ENCODE measurements around the gene ARFGAP3.
"Not testable (repeated sequence)": the region's sequence is repeated elsewhere in the genome, so short reads cannot be mapped to it uniquely, and the experiment has no call there.

ARFGAP3 gene

DNA sequence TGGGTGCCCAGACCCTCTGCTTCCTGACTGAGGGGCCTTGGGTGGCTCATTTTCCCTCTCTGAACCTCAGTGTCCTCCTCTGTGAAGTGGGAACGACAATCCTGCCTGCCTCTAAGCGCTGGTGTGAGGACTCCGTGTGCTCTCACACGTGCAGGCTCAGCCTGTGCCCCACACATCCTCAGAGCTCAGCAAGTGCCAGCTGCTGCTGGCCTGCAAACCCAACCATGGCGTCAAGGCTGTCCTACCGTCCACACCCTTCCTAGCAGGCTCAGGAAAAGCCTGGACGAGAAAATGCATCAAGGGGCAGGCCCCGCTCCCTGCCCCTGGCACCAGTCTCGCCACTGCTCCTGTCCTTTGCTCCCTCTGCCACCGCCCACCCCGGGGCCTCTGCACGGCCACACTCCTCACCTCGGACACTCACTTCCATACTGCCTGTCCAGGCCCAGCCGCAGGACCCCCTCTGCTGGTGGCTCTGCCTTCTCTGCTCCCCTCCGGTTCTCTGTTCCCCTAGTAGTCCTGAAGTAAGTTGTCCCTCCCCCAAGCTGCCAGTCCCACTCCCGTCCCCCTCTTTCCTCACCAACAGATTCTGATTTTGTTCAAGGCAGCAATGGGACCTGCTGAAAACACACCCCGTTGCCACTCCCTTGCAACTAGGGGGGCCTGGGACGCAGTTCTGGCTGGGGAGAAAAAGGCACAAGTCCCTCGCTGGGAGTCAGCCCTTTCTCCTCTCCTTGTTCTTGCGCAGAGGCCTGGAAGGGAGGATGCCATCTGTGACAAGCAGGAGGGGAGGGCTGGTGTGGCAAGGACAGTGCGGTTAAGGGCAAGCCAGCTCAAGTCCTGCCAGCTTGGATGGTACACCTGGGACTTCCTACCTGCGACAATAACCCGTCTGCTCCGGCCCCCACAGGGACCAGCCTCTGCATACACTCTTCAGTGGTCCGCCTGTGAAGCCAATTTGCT, 62.2 kb downstream of the ARFGAP3 start:
- peaks cover 5% of the 10 kb centered on the region for H3K4me1 Mint-ChIP-seq (ENCODE audit: low read depth)
- H3K9me3 Mint-ChIP-seq: no peaks in the 10 kb centered on the region
- peaks cover 70% of the 10 kb centered on the region for H3K36me3 Mint-ChIP-seq (ENCODE audit: low read depth)
- H3K27ac Mint-ChIP-seq: no peak overlapping the region
- no peak overlapping the region for H3K4me3 Mint-ChIP-seq
- intact Hi-C loops (cut with micrococcal nuclease): no loop called here
- H3K27me3 Mint-ChIP-seq: no peaks in the 10 kb centered on the region

DNA sequence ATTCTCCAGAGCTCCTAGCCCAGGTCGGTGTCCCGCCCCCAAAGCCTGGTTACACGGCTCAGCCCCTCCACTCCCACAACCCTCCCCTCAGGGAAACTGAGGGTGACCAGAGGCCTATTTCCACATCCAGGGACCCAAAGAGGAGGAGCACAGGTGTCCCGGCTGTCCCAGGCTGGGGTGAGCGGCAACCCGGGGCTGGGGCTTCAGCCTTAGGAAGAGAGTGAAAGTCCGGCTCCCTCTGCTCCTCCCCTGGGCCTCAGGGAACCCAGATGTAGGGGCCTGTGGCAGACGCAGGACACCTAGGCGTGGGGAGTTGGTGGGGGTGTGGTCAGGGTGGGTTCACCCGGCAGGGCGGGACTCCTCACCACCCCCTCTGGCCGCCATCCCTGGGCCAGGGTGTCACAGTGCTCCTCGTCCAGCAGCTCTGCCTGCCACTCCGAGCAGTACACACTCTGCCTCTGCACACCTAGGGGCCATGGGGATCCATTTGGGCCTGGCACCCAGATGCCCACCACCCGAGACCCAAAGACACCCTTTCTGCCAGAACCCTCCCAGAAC, 63.1 kb downstream of the ARFGAP3 start:
- Mint-ChIP-seq H3K27ac (no peak overlapping the region), H3K27me3 (no peaks in the 10 kb centered on the region), H3K4me3 (no peak overlapping the region), H3K36me3 (ENCODE audit: low read depth) (peaks cover 61% of the 10 kb centered on the region), H3K4me1 (ENCODE audit: low read depth) (peaks cover 5% of the 10 kb centered on the region), H3K9me3 (no peaks in the 10 kb centered on the region)
- intact Hi-C loops (cut with micrococcal nuclease): no loop called here

DNA sequence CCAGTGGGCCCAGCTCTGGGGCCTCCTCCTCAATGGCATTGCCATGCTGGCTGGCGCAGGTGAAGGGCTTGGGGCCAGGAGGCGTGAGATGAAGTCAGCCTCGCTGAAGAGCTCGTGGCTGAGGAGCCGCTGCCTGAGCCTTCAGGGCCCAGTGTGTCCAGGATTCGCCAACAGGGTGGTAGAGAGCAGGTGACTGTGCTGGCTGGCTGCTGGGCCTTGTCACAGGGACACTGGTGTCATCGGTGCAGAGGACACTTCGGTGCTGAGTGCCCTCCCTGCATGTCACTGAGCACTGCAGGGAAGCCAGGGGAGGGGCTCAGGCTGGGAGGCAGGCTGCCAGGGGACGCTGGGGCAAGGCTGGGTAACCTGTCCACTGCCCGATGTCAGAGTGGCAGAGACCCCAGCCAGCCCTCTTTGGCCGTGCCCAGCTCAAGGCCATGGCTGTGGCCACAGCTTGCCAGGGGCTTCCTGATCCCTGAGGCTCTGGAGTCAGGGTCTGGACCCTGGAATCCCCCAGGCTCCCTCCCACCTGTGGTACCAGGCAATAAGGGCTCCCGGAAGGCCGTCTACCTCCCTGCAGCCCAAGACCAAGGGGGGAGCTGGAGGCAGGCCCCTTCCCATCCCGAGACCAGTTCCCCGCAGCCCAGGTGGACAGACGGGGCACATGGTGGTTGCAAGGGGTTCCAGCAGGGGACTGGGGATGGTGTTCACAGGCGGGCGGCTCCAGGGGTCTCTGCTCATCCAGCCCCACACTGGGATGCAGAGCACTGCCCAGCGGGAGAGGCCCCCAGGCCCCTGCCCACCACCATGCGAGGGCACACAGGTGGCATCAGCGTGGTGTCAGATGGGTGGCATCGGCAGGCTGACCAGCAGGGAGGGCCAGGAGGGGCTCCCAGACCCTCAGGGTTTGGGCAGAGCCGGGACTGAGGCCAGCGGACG, 63.9 kb downstream of the ARFGAP3 start:
- Mint-ChIP-seq H3K4me1 (ENCODE audit: low read depth) (peaks cover 5% of the 10 kb centered on the region), H3K36me3 (ENCODE audit: low read depth) (peaks cover 59% of the 10 kb centered on the region), H3K9me3 (no peaks in the 10 kb centered on the region), H3K27me3 (no peaks in the 10 kb centered on the region), H3K4me3 (no peak overlapping the region), H3K27ac (no peak overlapping the region)
- intact Hi-C loops (cut with micrococcal nuclease): no loop called here

DNA sequence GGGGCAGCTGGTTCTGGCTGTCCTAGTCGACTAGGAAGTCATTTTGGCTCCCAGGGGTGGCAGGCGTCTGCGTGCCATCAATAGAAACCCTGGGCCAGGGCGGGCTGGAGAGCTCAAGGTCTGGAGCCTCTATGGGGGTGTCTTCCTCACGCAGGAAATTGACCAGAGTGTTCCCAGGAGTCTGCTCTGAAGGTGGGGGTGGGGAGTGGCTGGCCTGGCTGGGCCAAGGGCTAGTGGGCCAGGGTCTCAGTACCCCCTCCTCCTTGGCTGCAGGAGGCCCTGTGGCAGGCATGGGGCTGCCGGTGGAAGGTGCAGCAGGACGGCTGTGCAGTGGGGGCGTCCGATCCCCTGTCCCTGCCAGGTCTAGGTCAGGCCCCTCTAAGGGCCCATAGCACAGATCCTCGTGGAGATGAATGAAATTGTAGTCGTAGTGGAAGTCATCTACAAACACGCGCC, 64.6 kb downstream of the ARFGAP3 start:
- H3K27ac Mint-ChIP-seq: no peak overlapping the region

DNA sequence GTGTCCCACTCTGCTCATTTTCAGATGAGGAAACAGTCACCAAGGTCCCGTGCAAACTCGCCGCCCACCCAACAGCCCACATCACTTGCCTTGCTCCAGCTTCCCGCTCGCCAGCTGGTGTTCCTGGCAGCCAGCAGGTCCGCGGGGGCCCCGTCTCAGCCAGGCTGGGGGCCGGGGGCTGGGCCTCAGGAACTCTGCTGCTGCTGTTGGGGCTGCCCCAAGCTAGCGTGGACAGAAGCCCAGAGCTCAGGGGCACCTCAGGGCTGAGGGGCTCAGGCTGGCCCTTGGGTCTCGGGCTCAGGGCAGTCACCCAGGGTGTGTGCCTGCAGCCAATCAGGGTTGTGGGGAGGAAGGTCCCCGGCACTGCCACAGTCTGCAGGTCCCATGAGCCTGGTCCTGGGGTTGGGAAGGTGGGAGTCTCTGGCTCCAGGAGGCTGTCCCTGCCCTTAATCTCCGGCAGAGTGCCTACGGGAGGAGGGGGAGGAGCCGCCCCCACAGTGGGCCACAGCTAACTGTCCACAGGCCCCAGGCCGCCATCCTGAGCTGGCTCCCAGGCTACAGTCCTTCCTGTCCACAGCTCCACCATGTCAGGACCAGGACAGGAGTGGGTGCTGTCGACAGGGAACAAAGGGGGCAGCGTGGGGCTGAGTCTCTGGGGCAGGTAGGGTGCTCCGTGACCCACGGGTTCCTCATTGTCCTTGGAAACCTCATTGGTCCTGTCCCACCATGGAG, 65.2 kb downstream of the ARFGAP3 start:
- no peaks in the 10 kb centered on the region for H3K4me1 Mint-ChIP-seq (ENCODE audit: low read depth)
- no peaks in the 10 kb centered on the region for H3K9me3 Mint-ChIP-seq
- no peak overlapping the region for H3K27ac Mint-ChIP-seq
- H3K4me3 Mint-ChIP-seq: no peak overlapping the region
- intact Hi-C loops (cut with micrococcal nuclease): no loop called here
- H3K27me3 Mint-ChIP-seq: no peaks in the 10 kb centered on the region
- peaks cover 46% of the 10 kb centered on the region for H3K36me3 Mint-ChIP-seq (ENCODE audit: low read depth)

More for the DNA sequence above, 64.6 kb downstream of the ARFGAP3 start:
- Mint-ChIP-seq H3K4me3 (no peak overlapping the region), H3K4me1 (ENCODE audit: low read depth) (peaks cover under 1% of the 10 kb centered on the region), H3K9me3 (no peaks in the 10 kb centered on the region), H3K36me3 (ENCODE audit: low read depth) (peaks cover 52% of the 10 kb centered on the region), H3K27me3 (no peaks in the 10 kb centered on the region)
- intact Hi-C loops (cut with micrococcal nuclease): no loop called here

DNA sequence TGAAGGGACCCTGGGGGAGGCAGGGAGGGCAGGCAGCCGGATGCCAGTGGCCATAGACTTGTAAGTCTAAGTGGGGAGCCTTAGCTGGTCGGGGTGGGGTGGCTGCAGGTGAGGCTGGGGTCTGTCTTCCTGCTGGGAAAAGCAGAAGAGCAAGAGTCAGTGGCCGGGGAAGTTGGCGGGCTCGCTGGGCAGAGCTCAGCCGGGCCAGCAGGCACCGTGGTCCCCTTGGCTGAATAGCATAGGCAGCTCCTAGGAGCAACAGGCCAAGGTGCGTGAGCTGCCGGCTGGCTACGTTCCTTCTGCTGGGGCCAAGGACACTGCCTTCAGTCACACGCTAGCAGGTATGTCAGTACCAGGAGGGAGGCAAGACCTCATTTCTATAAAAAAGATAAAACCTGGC, 68.6 kb downstream of the ARFGAP3 start:
- Mint-ChIP-seq H3K36me3 (ENCODE audit: low read depth) (peaks cover 12% of the 10 kb centered on the region), H3K27ac (no peak overlapping the region), H3K9me3 (no peaks in the 10 kb centered on the region), H3K4me1 (ENCODE audit: low read depth) (no peaks in the 10 kb centered on the region), H3K27me3 (peaks cover 1% of the 10 kb centered on the region), H3K4me3 (no peak overlapping the region)
- intact Hi-C loops (cut with micrococcal nuclease): no loop called here

DNA sequence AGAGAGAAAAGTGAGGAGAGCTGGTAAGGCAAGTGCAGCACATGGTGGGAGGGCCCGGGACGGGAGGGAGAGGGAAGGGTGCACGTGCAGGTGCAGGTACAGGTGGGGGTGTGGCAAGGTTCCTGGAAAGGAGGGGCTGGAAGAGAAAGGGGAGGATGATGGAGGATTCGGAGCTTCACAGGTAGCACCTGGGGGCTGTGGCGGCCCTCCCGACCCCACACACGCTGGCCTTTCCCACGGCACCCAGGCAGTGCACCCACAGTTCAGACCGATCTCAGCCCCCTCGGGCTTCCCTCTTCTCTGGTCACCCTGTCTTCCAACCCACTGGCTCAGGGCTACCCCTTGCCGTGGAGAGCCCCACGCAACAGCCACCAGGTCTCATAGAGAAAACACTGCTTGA, 69.1 kb downstream of the ARFGAP3 start:
- Mint-ChIP-seq H3K27ac (peak overlapping the region; percentile 21), H3K36me3 (ENCODE audit: low read depth) (peaks cover 7% of the 10 kb centered on the region)
- intact Hi-C loops (cut with micrococcal nuclease): no loop called here

DNA sequence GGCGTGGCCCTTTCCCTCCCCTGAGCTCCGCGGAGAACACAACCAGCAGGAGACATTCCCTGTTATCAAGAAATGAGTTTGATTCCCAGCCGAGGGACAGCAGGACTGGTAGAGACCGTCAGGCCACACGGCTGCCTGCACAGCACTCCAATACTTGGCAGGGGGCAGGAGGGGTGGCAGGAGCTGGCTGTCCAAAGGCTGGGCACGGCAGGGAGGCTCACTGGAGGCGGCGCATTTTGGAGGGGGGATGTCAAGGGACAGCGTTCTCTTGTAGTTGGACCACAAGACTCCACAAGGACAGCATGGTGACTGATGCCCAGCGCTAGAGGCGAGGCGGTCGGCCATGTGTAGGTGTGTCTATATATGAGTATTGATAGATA, 69.7 kb downstream of the ARFGAP3 start:
- H3K4me3 Mint-ChIP-seq: no peak overlapping the region
- peak overlapping the region; percentile 21 for H3K27ac Mint-ChIP-seq
- H3K4me1 Mint-ChIP-seq (ENCODE audit: low read depth): no peaks in the 10 kb centered on the region
- H3K9me3 Mint-ChIP-seq: no peaks in the 10 kb centered on the region
- peaks cover under 1% of the 10 kb centered on the region for H3K36me3 Mint-ChIP-seq (ENCODE audit: low read depth)
- intact Hi-C loops (cut with micrococcal nuclease): no loop called here
- peaks cover 1% of the 10 kb centered on the region for H3K27me3 Mint-ChIP-seq

More for the DNA sequence above, 69.1 kb downstream of the ARFGAP3 start:
- Mint-ChIP-seq H3K9me3 (no peaks in the 10 kb centered on the region), H3K4me1 (ENCODE audit: low read depth) (no peaks in the 10 kb centered on the region), H3K4me3 (no peak overlapping the region), H3K27me3 (peaks cover 1% of the 10 kb centered on the region)

DNA sequence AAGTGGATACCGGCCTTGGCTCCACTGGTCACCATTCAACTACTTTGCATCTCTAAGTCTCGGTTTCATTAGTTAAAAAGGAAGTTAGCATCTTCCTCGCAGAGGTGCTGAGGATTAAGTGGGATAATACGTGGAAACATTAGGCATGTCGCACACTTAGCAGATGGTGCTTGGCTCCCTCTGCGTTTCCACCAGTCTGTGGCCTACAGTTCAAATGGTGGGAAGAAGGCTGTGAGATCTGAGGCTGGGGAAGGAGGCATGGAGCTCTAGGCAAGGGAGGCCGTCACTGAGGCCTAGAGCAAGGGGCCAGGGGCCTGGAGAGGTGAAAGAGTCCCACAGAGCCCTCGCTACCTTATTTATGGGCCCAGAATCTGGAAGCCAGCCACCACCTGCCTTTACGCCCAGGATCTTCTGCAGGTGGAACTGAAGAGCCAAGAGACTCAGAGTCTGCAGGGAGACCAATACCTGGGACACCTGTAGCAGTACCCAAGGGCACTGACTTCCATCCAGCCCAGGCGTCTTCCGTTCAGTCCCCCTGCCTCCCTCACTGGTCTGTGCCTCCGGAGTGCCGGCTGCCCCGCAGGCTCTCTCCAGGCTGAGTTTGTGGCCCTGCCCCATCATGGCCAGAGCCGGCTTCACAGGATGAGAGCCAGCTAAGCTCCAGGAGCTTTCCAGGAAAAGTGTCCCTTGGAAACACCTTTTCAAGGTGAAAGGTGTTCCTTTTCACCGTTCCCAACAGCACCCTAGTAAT, 70.3 kb downstream of the ARFGAP3 start:
- Mint-ChIP-seq H3K4me1 (ENCODE audit: low read depth) (no peaks in the 10 kb centered on the region), H3K27ac (no peak overlapping the region), H3K36me3 (ENCODE audit: low read depth) (no peaks in the 10 kb centered on the region), H3K9me3 (no peaks in the 10 kb centered on the region), H3K4me3 (no peak overlapping the region), H3K27me3 (peaks cover 1% of the 10 kb centered on the region)
- intact Hi-C loops (cut with micrococcal nuclease): no loop called here

DNA sequence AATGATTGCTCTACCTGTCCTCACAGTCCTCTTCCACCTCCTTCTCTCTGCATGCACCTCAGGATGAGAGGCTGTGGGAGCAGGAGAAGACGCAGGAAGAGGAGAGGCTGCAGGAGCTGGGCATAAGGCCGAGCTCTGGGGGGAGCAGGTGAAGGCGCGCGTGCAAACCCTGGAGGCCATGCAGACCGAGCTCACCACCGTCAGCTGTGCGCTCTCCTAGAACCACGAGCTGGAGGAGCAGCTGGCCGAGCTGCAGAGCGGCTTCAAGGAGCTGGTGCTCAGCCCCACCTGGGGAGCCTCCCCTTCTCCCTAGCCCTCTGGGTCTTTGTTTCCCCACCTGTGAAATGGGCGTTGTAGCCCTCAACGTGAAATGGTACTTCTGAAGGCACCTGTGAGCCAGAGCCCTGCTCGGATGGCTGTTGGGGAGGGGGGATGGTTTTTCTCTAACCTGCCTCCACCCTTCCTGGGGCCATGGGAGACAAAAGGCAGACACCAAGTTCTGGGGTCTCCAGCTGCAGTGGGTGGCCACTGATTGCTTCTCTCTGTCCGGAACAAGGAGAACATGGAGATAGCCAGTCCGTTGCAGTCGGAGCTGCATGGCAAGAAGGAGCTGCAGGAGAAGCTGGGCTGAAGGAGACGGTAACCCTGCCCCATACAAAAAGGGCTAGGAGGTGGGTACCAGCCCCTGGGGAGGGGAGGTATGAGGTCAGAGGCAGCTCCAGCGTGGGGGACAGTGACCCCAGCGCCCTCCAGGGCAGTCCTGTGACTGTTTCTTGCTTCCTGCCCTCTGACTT, 71.2 kb downstream of the ARFGAP3 start:
- Mint-ChIP-seq H3K27ac (no peak overlapping the region), H3K4me3 (no peak overlapping the region), H3K27me3 (peaks cover 1% of the 10 kb centered on the region), H3K9me3 (no peaks in the 10 kb centered on the region), H3K36me3 (ENCODE audit: low read depth) (no peaks in the 10 kb centered on the region), H3K4me1 (ENCODE audit: low read depth) (no peaks in the 10 kb centered on the region)
- intact Hi-C loops (cut with micrococcal nuclease): no loop called here

DNA sequence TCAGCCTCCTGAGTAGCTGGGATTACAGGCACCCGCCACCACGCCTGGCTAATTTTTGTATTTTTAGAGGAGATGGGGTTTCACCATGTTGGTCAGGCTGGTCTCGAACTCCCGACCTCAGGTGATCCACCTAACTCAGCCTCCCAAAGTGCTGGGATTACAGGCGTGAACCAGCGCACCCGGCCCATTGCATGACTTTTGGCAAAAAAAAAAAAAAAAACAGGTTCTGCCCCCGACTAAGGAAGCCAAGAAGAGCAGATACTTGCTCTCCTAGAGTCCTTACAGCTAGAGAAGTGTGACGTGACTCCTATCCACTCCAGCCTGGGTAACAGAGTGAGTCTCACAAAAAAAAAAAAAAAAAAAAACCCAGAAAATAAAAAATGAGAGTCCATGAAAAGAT, 74.8 kb downstream of the ARFGAP3 start:
- H3K9me3 Mint-ChIP-seq; H3K4me3 Mint-ChIP-seq; H3K27me3 Mint-ChIP-seq; H3K36me3 Mint-ChIP-seq (ENCODE audit: low read depth); intact Hi-C loops (cut with micrococcal nuclease); H3K27ac Mint-ChIP-seq; H3K4me1 Mint-ChIP-seq (ENCODE audit: low read depth): not testable (repeated sequence)

DNA sequence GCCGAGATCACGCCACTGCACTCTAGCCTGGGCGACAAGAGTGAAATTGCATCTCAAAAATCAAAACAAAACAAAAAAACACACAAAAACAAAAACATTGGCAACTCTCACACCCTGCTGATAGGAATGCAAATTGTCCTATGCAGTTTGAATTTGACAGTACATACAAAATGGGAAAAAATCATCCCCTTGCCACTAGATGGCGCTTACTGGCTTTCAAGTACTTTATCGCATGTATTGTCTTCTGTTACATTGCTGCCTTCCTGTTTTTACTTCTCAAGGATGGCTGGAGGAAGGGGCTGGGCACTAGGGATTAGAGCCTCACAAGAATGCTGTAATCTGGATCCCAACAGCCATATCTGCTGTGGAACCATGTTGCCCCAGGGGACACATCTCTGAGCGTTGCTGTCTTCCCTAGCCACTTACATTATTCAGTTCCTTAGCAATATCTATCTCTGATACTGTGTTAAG, 77.0 kb downstream of the ARFGAP3 start:
- intact Hi-C loops (cut with micrococcal nuclease): no loop called here
- Mint-ChIP-seq H3K4me3 (no peak overlapping the region), H3K9me3 (no peaks in the 10 kb centered on the region), H3K4me1 (ENCODE audit: low read depth) (no peaks in the 10 kb centered on the region), H3K27ac (no peak overlapping the region), H3K36me3 (ENCODE audit: low read depth) (no peaks in the 10 kb centered on the region), H3K27me3 (no peaks in the 10 kb centered on the region)

Data from dendritic cell treated with granulocyte-macrophage colony-stimulating factor and Interleukin-4, amounts not matched to agents 40 ng/mL and 50 ng/mL, for 4 days (primary cell).